Neural crest cell (in vitro differentiated cells): ENCODE measurements around the gene MAPK8IP2. TPM values are rescaled to one million over a fixed set of nuclear protein-coding genes. Genes with fewer than 3 reads are reported as not detected.

Experiments used
- DNase-seq: peaks from one replicate; pipeline ENCODE4 v3.0.0; 2021; ENCODE audit warnings: low read depth, mixed read lengths, low spot score
- H3K27ac Mint-ChIP-seq: one replicate; pipeline ENCODE4 v1.8.0; 2021; ENCODE audit warnings: mild to moderate bottlenecking, mixed read lengths; ENCODE audit not compliant: unreplicated experiment
- H3K27me3 Mint-ChIP-seq: 2 replicates; pipeline ENCODE4 v1.8.0; 2021; ENCODE audit warnings: low read depth, mild to moderate bottlenecking, mixed read lengths
- H3K36me3 Mint-ChIP-seq: 2 replicates; pipeline ENCODE4 v1.8.0; 2021; ENCODE audit warnings: low read depth, mild to moderate bottlenecking, mixed read lengths
- H3K4me1 Mint-ChIP-seq: 2 replicates; pipeline ENCODE4 v1.8.0; 2021; ENCODE audit warnings: mixed read lengths
- H3K4me3 Mint-ChIP-seq: one replicate; pipeline ENCODE4 v1.8.0; 2021; ENCODE audit warnings: mild to moderate bottlenecking, mixed read lengths
- H3K9me3 Mint-ChIP-seq: 2 replicates; pipeline ENCODE4 v1.8.0; 2021; ENCODE audit warnings: mixed read lengths
- total RNA-seq: library from RNA; stranded (reverse); gene quantifications from 2 replicates; pipeline ENCODE4 v1.2.1, GENCODE V29; 2021
- TF ChIP-seq, protein P1 (sequence below): fragments of 200-600 bp; sonication (generic); conservative IDR thresholded peaks from 2 replicates; pipeline ENCODE4 v1.5.0; 2021; ENCODE audit warnings: antibody characterized with exemption, mild to moderate bottlenecking

The MAPK8IP2 gene
- total RNA-seq, 1 donor from 2014 or later: 31.8 TPM

DNA sequence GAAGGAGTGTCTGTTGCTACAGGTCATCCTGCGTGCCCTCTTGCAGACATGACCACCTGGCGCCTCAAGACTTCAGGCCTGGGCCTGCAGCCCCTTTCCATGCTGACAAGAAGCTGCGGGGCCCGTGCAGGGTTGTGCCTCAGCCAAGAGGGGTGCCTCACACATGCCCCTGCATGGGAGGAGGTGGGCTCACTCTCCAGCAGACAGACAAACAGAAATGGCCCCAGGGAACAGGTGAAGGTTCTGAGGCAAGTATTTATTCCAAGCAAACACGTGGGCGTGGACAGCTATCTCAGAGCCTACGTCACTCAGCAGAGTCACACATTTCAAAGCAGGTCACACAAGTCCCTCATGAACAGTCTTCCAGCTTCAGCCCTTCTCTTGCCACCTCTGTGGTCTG lies 32.0 kb upstream of the MAPK8IP2 start:
- Mint-ChIP-seq H3K36me3 (peaks cover 2% of the 10 kb centered on the region), H3K27me3 (peaks cover 7% of the 10 kb centered on the region), H3K4me1 (peaks cover 3% of the 10 kb centered on the region), H3K27ac (no peak overlapping the region), H3K9me3 (no peaks in the 10 kb centered on the region), H3K4me3 (no peak overlapping the region)
- DNase-seq: no peak
- TF ChIP-seq, protein P1, sequence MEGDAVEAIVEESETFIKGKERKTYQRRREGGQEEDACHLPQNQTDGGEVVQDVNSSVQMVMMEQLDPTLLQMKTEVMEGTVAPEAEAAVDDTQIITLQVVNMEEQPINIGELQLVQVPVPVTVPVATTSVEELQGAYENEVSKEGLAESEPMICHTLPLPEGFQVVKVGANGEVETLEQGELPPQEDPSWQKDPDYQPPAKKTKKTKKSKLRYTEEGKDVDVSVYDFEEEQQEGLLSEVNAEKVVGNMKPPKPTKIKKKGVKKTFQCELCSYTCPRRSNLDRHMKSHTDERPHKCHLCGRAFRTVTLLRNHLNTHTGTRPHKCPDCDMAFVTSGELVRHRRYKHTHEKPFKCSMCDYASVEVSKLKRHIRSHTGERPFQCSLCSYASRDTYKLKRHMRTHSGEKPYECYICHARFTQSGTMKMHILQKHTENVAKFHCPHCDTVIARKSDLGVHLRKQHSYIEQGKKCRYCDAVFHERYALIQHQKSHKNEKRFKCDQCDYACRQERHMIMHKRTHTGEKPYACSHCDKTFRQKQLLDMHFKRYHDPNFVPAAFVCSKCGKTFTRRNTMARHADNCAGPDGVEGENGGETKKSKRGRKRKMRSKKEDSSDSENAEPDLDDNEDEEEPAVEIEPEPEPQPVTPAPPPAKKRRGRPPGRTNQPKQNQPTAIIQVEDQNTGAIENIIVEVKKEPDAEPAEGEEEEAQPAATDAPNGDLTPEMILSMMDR: no peak

DNA sequence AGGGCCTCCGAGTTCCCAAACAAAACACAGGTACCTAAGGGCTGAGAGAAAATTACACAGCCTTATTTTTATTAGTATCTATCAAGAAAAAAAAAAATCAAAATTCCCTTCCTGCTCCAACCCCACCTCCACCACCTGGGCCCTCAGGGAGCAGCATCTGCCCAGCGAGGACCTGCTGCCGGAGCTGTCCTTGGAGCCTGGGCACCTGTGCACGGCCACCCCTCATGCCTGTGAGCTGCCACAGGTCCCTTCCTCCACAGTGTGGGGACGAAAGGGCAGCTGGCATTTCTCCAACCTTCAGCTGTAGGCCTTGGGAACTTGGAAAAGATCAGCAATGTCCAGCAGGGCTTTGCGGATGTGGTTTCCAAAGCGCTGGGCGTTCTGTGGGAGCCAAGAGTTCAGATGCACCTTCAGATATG lies 31.5 kb upstream of the MAPK8IP2 start:
- peaks cover 2% of the 10 kb centered on the region for H3K36me3 Mint-ChIP-seq
- no peak overlapping the region for H3K27ac Mint-ChIP-seq
- TF ChIP-seq, protein P1: no peak
- peaks cover 5% of the 10 kb centered on the region for H3K27me3 Mint-ChIP-seq
- no peak for DNase-seq
- no peak overlapping the region for H3K4me3 Mint-ChIP-seq
- no peaks in the 10 kb centered on the region for H3K4me1 Mint-ChIP-seq
- H3K9me3 Mint-ChIP-seq: no peaks in the 10 kb centered on the region

DNA sequence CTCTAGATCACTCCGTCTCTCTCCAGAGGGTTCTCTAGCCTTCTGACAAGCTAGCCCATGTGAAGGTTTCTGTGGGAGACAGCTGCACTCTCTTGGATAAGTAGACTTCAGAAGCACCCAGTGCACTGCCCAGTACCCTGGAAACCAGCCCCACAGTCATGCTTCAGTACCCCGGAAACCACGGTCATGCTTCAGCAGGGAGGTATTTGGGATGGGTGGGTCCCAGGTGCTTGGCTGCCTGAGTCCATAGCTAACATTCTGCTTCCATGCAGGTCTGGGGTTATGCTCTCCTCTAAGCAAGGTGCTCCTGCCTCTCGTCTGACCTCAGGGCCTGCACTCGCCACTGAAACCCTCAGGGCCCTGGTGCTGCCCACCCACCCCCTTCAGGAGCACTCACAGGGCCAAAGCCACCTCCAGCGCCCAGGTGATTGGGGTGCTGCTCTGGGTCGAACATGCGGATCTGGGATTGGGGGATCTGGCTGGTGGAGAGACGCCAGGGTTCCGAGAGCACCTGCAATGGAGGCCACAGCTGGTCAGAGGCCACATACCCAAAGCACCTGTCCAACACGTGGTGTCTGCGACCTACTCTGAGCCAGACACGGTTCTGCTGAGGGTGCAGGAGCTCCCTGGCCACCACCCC lies 30.6 kb upstream of the MAPK8IP2 start:
- H3K4me1 Mint-ChIP-seq: no peaks in the 10 kb centered on the region
- no peak overlapping the region for H3K4me3 Mint-ChIP-seq
- DNase-seq: no peak
- no peaks in the 10 kb centered on the region for H3K9me3 Mint-ChIP-seq
- no peak overlapping the region for H3K27ac Mint-ChIP-seq
- peaks cover 2% of the 10 kb centered on the region for H3K36me3 Mint-ChIP-seq
- no peaks in the 10 kb centered on the region for H3K27me3 Mint-ChIP-seq
- TF ChIP-seq, protein P1: no peak

DNA sequence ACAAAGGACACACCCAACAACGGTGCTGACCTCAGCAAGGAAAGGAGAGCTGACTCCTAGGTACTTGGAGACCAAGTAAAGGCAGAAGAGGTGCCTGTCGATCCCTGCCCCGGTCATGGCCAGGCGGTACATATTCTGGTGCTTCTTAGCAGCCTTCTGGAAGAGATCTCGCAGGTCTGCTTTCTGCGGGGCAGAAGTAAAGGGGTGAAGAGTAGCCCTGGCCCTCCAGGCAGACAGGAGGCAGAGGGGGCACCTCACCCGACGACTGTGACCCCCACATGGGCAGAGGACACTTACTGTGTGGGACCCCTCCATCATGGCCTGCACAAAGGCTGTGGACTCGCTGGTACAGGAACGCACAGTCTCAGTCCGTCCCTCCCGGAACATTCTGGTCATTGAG lies 29.7 kb upstream of the MAPK8IP2 start:
- Mint-ChIP-seq H3K27me3 (no peaks in the 10 kb centered on the region), H3K27ac (no peak overlapping the region), H3K9me3 (no peaks in the 10 kb centered on the region), H3K4me3 (no peak overlapping the region), H3K36me3 (peaks cover 2% of the 10 kb centered on the region), H3K4me1 (no peaks in the 10 kb centered on the region)
- TF ChIP-seq, protein P1: no peak
- no peak for DNase-seq

DNA sequence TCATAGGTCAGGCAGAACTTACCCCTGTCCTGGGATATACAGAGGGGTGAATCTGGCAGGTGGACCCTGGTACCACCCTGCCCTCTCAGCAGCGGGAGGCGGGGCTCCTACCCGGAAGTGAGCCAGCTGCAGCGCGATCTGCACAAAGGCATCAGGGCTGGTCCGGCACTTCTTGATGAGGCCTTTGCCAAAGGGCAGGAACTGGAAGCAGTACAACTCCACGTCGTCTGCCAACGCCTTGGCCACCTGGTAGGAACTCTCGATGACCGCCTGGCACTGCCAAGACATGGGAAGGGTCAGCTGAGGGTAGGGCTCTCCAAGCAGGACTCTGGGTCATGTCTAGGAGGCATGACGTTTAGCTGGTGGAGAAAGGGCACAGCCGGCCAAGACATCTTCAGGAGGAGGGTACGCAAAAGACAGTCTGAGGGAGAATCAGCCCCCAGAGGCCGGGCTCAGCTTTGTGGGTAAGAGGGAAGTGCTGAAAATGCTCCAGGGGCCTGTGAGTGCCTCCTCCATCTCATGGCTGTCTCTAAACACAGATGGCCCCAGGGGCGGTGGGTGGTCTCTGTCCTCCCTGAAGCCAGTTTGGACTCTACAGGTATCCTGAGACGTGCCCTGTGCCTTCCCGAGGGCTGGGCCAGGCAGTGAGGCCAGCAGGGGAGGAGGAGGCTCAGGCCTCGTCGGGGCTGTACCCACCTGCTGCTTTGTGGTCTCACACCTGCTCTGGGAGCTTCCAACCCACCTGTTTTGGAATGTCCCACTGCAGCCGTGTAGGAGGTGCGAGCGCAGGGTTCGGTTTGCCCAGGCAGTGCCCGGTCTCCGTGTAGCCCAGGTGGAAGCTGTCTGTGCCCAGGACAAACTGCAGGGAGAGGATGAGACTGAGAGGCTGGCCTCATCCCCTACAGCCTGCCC lies 29.1 kb upstream of the MAPK8IP2 start:
- Mint-ChIP-seq H3K4me3 (no peak overlapping the region), H3K27me3 (no peaks in the 10 kb centered on the region), H3K4me1 (no peaks in the 10 kb centered on the region), H3K9me3 (no peaks in the 10 kb centered on the region), H3K27ac (no peak overlapping the region), H3K36me3 (peaks cover 2% of the 10 kb centered on the region)
- no peak for DNase-seq
- TF ChIP-seq, protein P1: no peak
